Measurements from ENCODE around the gene SLC26A5.

SLC26A5 gene

GRCh38 chr7:103349805-103350204 lies 96.2 kb downstream of the SLC26A5 start:
- Histone ChIP-seq H3K9me3 (ENCODE audit: insufficient read depth, low read length) (no peaks in the 10 kb centered on the region), H4K20me1 (ENCODE audit: low read depth, low read length) (0 out of 2 replicates have a peak, but pooled peaks cover 5% of the 10 kb centered on the region), H3K27ac (ENCODE audit: low read depth, low read length) (no peak overlapping the region), H3K4me3 (ENCODE audit: insufficient read depth, low read length, poor library complexity, severe bottlenecking) (peak overlapping the region; percentile 1), H3K4me2 (ENCODE audit: low read depth, low read length, poor library complexity, severe bottlenecking) (peak overlapping the region; percentile 97), H3K79me2 (ENCODE audit: insufficient read depth, low read length) (peaks cover 85% of the 10 kb centered on the region), H3K9me2 (replicated peaks; ENCODE audit: insufficient read depth, low read length) (no peaks in the 10 kb centered on the region), H3K9ac (ENCODE audit: low read length) (peak overlapping the region; percentile 83; the same call in 1 of the 2 replicates), H3K36me3 (ENCODE audit: low read length) (peaks cover 11% of the 10 kb centered on the region), H3F3A (ENCODE audit: insufficient read depth) (peaks cover 10% of the 10 kb centered on the region; the same call in 1 of the 2 replicates), H2AFZ (ENCODE audit: low read depth, low read length, severe bottlenecking) (no peak overlapping the region), H3K27me3 (ENCODE audit: low read length) (no peaks in the 10 kb centered on the region)
- no peak for TF ChIP-seq CTCF (IDR thresholded peaks at IDR 0.05; ENCODE audit: insufficient read depth, low read length, poor library complexity, severe bottlenecking)
- no peak for TF ChIP-seq EZH2phosphoT487 (conservative IDR thresholded peaks at IDR 0.05; ENCODE audit: low read length)

DNA sequence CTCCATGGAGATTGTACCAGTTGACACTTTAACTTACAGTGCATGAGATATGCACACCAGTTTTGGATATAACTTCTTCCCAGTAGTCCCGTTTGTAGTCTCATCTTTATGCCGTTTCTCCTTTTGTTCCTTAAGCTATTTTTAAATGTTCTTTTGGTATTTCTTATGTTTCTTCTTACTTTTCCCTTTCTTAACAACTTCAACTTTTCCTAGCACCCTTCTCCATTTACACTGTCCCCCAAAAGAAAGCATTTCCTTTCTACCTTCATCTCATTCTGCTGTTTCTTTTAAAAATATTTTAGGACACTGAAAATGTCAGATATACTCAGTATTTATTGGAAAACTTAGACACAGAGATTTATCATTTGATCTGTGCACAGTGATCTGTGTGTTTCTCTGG lies 97.0 kb downstream of the SLC26A5 start:
- no peak for TF ChIP-seq EZH2phosphoT487 (conservative IDR thresholded peaks at IDR 0.05; ENCODE audit: low read length)
- no peak for TF ChIP-seq CTCF (IDR thresholded peaks at IDR 0.05; ENCODE audit: insufficient read depth, low read length, poor library complexity, severe bottlenecking)
- H3K9me3 ChIP-seq (ENCODE audit: insufficient read depth, low read length): no peaks in the 10 kb centered on the region
- peak overlapping the region; percentile 92 for H3K4me3 ChIP-seq (ENCODE audit: insufficient read depth, low read length, poor library complexity, severe bottlenecking)
- H3K4me2 ChIP-seq (ENCODE audit: low read depth, low read length, poor library complexity, severe bottlenecking): peak overlapping the region; percentile 97
- H3K27ac ChIP-seq (ENCODE audit: low read depth, low read length): no peak overlapping the region
- H3K27me3 ChIP-seq (ENCODE audit: low read length): no peaks in the 10 kb centered on the region
- 0 out of 2 replicates have a peak, but pooled peaks cover 5% of the 10 kb centered on the region for H4K20me1 ChIP-seq (ENCODE audit: low read depth, low read length)
- peak overlapping the region; percentile 83 for H3K9ac ChIP-seq (ENCODE audit: low read length)
- peaks cover 10% of the 10 kb centered on the region; the same call in 1 of the 2 replicates for H3F3A ChIP-seq (ENCODE audit: insufficient read depth)
- H2AFZ ChIP-seq (ENCODE audit: low read depth, low read length, severe bottlenecking): no peak overlapping the region
- no peaks in the 10 kb centered on the region for H3K9me2 ChIP-seq (replicated peaks; ENCODE audit: insufficient read depth, low read length)
- H3K36me3 ChIP-seq (ENCODE audit: low read length): peaks cover 5% of the 10 kb centered on the region
- peaks cover 85% of the 10 kb centered on the region for H3K79me2 ChIP-seq (ENCODE audit: insufficient read depth, low read length)

DNA sequence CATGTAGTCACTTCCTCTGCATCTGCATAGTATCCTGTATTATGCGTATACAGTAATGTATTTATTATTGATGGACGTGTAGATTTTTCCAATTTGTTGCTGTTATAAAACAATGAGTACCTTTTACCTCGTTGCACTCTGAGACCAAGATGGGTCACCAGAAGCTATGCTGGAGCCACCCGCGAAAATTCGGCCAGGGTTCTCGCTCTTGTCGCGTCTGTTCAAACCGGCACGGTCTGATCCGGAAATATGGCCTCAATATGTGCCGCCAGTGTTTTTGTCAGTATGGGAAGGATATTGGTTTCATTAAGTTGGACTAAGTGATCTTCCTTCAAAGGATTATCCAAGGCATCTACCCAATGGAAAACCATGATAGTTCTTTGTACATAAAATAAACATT lies 97.6 kb downstream of the SLC26A5 start:
- Histone ChIP-seq H3K36me3 (ENCODE audit: low read length) (peaks cover under 1% of the 10 kb centered on the region), H3K27ac (ENCODE audit: low read depth, low read length) (peak overlapping the region; percentile 61; the same call in 1 of the 2 replicates), H2AFZ (ENCODE audit: low read depth, low read length, severe bottlenecking) (peak overlapping the region; percentile 33), H3K9ac (ENCODE audit: low read length) (peak overlapping the region; percentile 83), H3K79me2 (ENCODE audit: insufficient read depth, low read length) (peaks cover 85% of the 10 kb centered on the region), H3K4me3 (ENCODE audit: insufficient read depth, low read length, poor library complexity, severe bottlenecking) (peak overlapping the region; percentile 92), H3K27me3 (ENCODE audit: low read length) (no peaks in the 10 kb centered on the region), H3K4me2 (ENCODE audit: low read depth, low read length, poor library complexity, severe bottlenecking) (peak overlapping the region; percentile 97), H3K9me2 (replicated peaks; ENCODE audit: insufficient read depth, low read length) (no peaks in the 10 kb centered on the region), H3F3A (ENCODE audit: insufficient read depth) (peaks cover 10% of the 10 kb centered on the region; the same call in 1 of the 2 replicates), H3K9me3 (ENCODE audit: insufficient read depth, low read length) (no peaks in the 10 kb centered on the region), H4K20me1 (ENCODE audit: low read depth, low read length) (0 out of 2 replicates have a peak, but pooled peaks cover 5% of the 10 kb centered on the region)
- TF ChIP-seq EZH2phosphoT487 (conservative IDR thresholded peaks at IDR 0.05; ENCODE audit: low read length): no peak
- no peak for TF ChIP-seq CTCF (IDR thresholded peaks at IDR 0.05; ENCODE audit: insufficient read depth, low read length, poor library complexity, severe bottlenecking)
